CD4-positive, alpha-beta T cell treated with Interferon gamma for 1 hour (primary cell): ENCODE data around the gene NKD1.
A peak's percentile ranks its signal among the peaks of the same experiment; 100 is the strongest.

Experiments
- DNase-seq: peaks from one replicate; pipeline ENCODE4 v3.0.0-alpha.2; 2020

NKD1 gene

GRCh38 chr16:50681021-50681885, 133.1 kb downstream of the NKD1 start, which contains the start of gene SNX20:
Gene SNX20 (minus strand): TSS chr16:50681312. CDS start chr16:50677526, 3,786 bp downstream.
- DNase-seq: peak; percentile 83

GRCh38 chr16:50683689-50684374, 135.6 kb downstream of the NKD1 start:
- peak; percentile 81 for DNase-seq

GRCh38 chr16:50684823-50685461, 136.7 kb downstream of the NKD1 start:
- DNase-seq: peak; percentile 65

GRCh38 chr16:50685462-50686063, 137.4 kb downstream of the NKD1 start:
- peak; percentile 57 for DNase-seq

GRCh38 chr16:50688083-50688482, 139.9 kb downstream of the NKD1 start:
- no peak for DNase-seq

- DNase-seq: no peak
Observed at GRCh38 chr16:50688867-50689266, 140.7 kb downstream of the NKD1 start.

GRCh38 chr16:50690177-50690576, 142.0 kb downstream of the NKD1 start:
- no peak for DNase-seq

GRCh38 chr16:50692644-50692998, 144.4 kb downstream of the NKD1 start:
- DNase-seq: no peak

GRCh38 chr16:50692999-50693781, 145.0 kb downstream of the NKD1 start, which contains the start of gene NOD2:
Gene NOD2 (plus strand): TSS chr16:50693606. CDS start chr16:50699496, 5,890 bp downstream.
- peak; percentile 42 for DNase-seq

GRCh38 chr16:50694206-50694605, 146.0 kb downstream of the NKD1 start:
- no peak for DNase-seq

GRCh38 chr16:50695017-50696000, 147.1 kb downstream of the NKD1 start:
- DNase-seq: peak; percentile 65

GRCh38 chr16:50696126-50696525, 147.9 kb downstream of the NKD1 start:
- DNase-seq: no peak

GRCh38 chr16:50696575-50697420, 148.6 kb downstream of the NKD1 start:
- peak; percentile 88 for DNase-seq

GRCh38 chr16:50697421-50697715, 149.2 kb downstream of the NKD1 start:
- no peak for DNase-seq

GRCh38 chr16:50697881-50698767, 149.9 kb downstream of the NKD1 start:
- DNase-seq: peak; percentile 48
